Astrocyte of the cerebellum (primary cell): ENCODE data around the gene ABCC5.

ENCODE experiments used
- DNase-seq: peaks from one replicate; pipeline ENCODE4 v3.0.0-alpha.2; 2011; ENCODE audit warnings: low read depth
- H3K4me3 ChIP-seq: 2 replicates; pipeline ENCODE4 v1.5.1; 2011; ENCODE audit warnings: mild to moderate bottlenecking, low read depth, low read length, moderate library complexity
- CTCF ChIP-seq: IDR thresholded peaks from 2 replicates; pipeline ENCODE4 v1.5.1; 2012; ENCODE audit warnings: low read length, low read depth, moderate library complexity, mild to moderate bottlenecking; ENCODE audit errors: missing control alignments
- in situ Hi-C: cut with HindIII; loops from 2 replicates; pipeline ENCODE4 v1.10.0; 2017; ENCODE audit warnings: low sequenced_read_pairs

Gene ABCC5

DNA sequence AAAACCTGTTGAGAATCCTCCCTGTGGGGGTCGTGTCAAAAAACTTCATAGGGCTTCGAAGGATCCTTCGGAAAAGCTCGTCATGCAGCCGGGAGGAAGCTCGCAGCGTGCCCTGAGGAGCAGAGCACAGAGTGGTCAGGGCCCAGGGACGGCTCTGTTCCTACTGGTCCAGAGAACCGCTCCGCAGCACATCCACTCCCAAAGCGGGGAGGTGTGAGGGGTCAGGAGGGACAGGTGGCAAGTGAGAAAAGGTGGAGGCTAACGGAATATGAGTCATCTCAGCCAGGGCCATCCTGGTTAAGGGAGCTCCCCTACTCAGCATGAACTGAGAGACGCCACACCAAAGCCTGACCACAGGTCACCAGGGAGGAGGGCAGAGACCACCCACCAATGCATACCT, 66.2 kb downstream of the ABCC5 start:
- no peak for TF ChIP-seq CTCF
- DNase-seq = no peak
- H3K4me3 ChIP-seq = no peak overlapping the region
- in situ Hi-C loops = no loop called here

GRCh38 chr3:183949690-183950089, 68.0 kb downstream of the ABCC5 start:
- no peak for DNase-seq
- no peak for TF ChIP-seq CTCF
- in situ Hi-C loops = no loop called here
- no peak overlapping the region for H3K4me3 ChIP-seq

GRCh38 chr3:183946037-183946436, 71.6 kb downstream of the ABCC5 start:
- TF ChIP-seq CTCF = no peak
- in situ Hi-C loops = no loop called here
- DNase-seq = no peak
- H3K4me3 ChIP-seq = no peak overlapping the region

- in situ Hi-C loops = no loop called here
- TF ChIP-seq CTCF = no peak
- H3K4me3 ChIP-seq = no peak overlapping the region
Observed at GRCh38 chr3:183944775-183945174, 72.9 kb downstream of the ABCC5 start.

GRCh38 chr3:183943739-183944138, 73.9 kb downstream of the ABCC5 start:
- no peak overlapping the region for H3K4me3 ChIP-seq
- in situ Hi-C loops = no loop called here
- DNase-seq = no peak
- TF ChIP-seq CTCF = no peak

More at GRCh38 chr3:183944775-183945174, 72.9 kb downstream of the ABCC5 start:
- DNase-seq = no peak

DNA sequence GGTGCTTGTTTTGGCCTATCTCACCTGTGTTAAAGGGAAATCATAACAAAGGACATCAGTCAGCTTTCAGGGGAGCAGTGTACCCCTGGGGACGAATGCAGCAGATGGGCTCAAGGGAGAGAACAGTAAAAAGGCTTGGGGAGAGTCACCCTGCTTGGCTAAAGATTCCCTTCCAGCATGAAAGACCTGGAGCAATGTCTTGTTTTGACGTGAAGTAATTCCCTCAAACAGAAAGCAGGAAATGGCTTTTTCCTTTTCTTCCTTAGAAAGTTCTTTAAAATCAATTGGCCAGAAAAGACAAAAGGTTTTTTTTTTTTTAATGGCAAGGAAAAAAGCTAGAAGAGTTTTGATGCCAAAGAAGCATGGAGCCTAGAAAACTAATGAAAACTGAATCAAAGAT, 76.5 kb downstream of the ABCC5 start:
- no peak for DNase-seq
- H3K4me3 ChIP-seq = no peak overlapping the region
- in situ Hi-C loops = no loop called here
- no peak for TF ChIP-seq CTCF
